ENCODE measurements around the gene PLPP6.
A peak's percentile ranks its signal among the peaks of the same experiment; 100 is the strongest.
"Not testable (repeated sequence)": the region's sequence is repeated elsewhere in the genome, so short reads cannot be mapped to it uniquely, and the experiment has no call there.

PLPP6 gene

DNA sequence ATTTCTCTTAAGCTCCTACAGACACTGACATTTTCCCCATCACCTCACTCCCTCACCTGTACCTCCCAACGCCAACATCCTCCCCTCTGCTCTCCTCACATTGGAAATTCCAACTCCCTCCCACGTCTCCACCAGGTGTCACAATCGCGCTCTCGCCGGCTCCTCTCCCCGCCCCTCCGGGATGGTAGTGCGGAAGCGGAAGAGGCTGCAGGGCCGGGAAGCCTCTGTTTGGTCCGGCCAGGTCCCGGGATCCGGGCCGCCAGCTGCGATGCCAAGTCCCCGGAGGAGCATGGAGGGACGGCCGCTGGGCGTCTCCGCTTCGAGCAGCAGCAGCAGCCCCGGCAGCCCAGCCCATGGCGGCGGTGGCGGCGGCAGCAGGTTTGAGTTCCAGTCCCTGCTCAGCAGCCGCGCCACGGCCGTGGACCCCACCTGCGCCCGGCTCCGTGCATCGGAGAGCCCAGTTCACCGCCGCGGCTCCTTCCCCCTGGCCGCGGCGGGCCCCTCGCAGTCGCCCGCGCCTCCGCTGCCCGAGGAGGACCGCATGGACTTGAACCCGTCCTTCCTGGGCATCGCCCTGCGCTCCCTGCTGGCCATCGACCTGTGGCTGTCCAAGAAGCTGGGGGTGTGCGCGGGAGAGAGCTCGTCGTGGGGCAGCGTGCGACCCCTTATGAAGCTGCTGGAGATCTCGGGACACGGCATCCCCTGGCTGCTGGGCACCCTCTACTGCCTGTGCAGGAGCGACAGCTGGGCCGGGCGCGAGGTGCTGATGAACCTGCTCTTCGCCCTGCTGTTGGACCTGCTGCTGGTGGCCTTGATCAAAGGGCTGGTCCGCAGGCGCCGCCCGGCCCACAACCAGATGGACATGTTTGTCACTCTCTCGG lies at the start of gene PLPP6:
Gene PLPP6 (plus strand): TSS at position 187 of the 881 bp plus-strand sequence. CDS start 82 bp downstream, at position 269.
- DNase-seq (ENCODE audit: low read depth), result peak; percentile 57

- no peak for DNase-seq (ENCODE audit: low read depth)
These were observed 47.5 kb upstream of the PLPP6 start for GRCh38 chr9:4614627-4615026.

DNA sequence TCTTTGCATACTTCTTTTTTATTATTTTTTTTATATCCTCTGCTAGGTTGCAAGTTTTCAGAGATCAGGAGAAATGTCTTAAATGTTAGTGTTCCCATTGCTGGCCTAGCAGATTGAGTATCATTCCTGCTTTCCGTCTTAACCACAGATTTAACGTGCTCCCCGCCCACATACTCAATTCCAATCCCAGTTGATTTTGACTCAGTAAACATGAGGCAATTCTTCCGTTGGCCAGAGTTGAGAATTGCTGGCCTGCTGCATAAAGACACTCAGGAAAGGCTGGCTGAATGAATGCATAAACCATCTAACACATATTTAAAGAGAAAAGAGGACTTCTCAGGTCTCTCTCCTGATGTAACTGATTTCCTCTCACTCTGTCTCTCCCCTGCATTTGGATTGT lies 46.8 kb upstream of the PLPP6 start:
- peak; percentile 5 for DNase-seq (ENCODE audit: low read depth)

- no peak for DNase-seq (ENCODE audit: low read depth)
These were observed 46.3 kb upstream of the PLPP6 start for GRCh38 chr9:4615778-4616177.

DNA sequence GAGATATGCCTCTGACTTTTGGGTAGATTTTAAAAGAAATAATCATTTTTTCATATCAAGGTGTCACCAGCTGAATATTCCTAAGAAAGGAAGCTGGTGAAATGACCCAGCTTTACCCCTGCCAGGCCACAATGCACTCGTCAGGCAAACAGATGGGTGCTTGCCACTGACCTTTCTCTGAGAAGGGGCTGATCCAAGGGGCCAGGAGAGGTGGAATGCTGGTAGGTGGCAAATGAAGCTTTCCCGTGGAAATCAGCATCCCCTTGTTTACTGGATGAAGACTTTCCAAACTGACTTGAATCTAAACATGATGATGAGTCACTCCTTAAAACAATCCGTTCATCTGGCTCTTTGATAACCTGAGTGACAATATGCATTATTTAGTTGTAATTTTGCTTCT lies 44.3 kb upstream of the PLPP6 start:
- DNase-seq (ENCODE audit: low read depth), result no peak

DNA sequence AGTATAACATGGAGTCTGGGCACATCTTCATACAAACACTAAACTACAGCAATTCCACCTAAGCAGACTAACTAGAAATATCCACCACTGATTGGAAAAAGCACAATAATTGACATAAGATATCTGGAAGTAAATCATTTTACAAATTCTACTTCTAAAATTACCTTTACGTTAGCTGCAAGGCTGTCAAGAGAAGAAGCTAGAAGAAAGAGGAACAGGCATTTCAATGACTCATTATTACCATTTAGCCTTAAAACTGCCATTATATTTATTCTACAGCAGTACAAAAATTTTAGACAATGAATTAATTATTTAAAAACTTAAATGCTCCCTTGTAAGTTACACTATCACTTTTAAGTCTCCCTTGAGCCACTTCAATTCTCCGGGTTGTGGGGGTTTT lies 43.4 kb upstream of the PLPP6 start:
- no peak for DNase-seq (ENCODE audit: low read depth)

- DNase-seq (ENCODE audit: low read depth), result no peak
These were observed 41.9 kb upstream of the PLPP6 start for GRCh38 chr9:4620057-4620765.

- no peak for DNase-seq (ENCODE audit: low read depth)
These were observed 41.1 kb upstream of the PLPP6 start for GRCh38 chr9:4620881-4621555.

GRCh38 chr9:4622016-4622415 lies 40.1 kb upstream of the PLPP6 start:
- no peak for DNase-seq (ENCODE audit: low read depth)

DNA sequence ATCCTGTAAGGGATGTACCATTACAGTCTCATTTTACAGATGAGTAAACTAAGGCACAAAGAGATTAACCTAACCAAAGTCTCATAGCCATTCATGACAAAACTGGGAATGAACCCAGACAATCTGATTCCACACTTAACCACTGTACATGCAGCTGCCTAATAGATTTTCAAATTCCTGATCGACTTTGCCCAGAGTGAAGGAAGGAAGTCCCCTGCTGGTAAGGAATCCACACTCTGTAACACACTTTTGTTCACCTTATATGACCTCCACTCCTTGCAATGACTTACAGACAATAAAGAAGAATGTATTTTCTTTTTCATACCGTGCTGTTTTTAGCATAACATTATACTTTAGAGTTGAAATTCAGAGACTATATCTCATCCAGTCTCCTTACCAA lies 31.3 kb upstream of the PLPP6 start:
- DNase-seq (ENCODE audit: low read depth), result no peak

DNA sequence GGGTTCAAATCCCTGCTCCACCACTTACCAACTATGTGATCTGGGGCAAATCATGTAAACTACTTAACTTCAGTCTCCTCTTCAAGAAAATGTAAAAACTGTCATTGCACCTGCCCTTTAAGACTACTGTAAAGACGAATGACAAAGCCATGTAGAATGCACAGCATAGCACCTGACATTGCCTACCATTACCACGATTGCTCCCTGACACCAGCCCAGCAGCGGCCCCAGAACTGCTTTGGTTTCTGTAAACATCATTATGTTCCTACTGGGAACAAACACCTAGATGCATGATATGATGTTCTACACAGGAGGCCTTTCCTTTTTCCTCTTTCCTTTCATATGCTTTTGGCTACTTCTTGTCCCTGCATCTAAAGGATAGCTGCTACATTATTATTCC lies 23.1 kb upstream of the PLPP6 start:
- DNase-seq (ENCODE audit: low read depth), result no peak

DNA sequence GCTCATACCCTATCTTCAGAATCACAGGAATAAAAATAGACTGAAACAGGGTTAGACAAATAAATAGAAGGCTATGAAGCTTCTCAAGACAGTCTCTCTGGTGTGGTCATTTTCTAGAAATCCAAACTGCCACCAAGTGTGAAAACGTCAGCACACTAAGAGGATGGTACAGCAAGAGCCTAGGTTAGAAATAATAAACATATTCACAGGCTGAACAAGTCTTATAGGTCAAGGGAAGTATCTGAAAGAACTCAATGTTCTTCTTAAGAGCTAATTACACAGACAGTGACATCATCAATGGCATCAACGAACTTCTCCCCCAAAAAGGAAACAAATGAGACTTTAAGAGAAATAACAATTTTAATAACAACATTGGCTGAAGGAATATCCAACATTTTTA lies 22.7 kb upstream of the PLPP6 start:
- no peak for DNase-seq (ENCODE audit: low read depth)

- no peak for DNase-seq (ENCODE audit: low read depth)
These were observed 22.1 kb upstream of the PLPP6 start for GRCh38 chr9:4640027-4640426.

DNA sequence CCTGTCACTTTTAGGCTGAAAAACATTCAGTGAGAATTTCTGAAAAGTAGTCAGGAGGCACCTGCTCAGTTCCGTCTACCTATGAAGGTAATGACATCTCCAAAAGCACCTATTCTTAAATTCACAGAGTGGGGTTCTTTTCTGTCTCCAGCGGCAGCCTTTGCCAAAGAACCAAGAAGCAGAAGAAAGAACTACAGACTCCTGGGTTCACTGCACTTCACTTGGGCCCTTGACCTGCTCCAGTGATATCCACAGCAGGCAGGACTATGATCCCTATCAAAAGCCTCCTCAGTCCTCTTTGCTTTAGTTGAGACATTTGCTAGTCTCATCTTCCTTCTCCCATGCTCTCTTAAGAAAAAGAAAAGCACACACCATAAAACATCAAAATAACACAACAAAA lies 19.7 kb upstream of the PLPP6 start:
- DNase-seq (ENCODE audit: low read depth), result no peak

DNA sequence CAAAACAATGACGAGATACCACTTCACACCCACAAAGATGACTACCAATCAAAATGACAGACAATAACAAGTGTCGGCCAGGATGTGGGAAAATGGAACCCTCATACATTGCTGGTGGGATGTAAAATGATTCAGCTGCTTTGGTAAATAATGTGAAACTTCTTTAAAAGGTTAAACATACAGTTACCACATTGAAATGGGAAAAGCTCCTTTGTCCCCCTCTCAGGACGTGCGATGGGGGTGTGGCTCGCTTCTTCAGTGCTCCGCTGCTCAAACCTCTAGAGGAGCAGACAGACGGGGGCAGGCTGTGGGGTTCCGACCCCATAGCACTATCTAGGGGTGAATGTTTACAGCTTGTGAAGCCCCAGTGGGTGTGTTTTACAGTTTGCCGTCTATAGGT lies 8.0 kb upstream of the PLPP6 start:
- DNase-seq (ENCODE audit: low read depth), result no peak

DNA sequence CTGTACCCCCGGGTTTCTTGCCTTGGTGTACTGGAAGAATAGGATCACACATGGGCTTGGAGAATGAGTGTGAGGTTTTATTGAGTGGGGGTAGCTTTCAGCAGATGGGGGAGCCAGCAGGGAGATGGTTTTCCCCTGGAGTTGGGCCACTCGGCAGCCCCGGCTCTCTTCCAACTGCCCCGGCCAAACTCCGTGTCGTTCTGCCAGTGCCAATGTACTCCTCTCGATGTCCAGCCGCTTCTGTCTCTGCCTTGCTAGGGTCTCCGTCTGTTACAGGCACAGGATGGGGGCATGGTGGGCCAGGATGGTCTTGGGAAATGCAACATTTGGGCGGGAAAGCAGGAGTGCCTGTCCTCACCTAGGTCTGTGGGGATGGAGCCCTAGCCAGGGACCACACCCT lies 7.6 kb upstream of the PLPP6 start:
- DNase-seq (ENCODE audit: low read depth), result no peak

- DNase-seq (ENCODE audit: low read depth), result not testable (repeated sequence)
These were observed 5.9 kb upstream of the PLPP6 start for GRCh38 chr9:4656196-4656595.

- no peak for DNase-seq (ENCODE audit: low read depth)
These were observed 5.5 kb upstream of the PLPP6 start for GRCh38 chr9:4656621-4657020.

DNA sequence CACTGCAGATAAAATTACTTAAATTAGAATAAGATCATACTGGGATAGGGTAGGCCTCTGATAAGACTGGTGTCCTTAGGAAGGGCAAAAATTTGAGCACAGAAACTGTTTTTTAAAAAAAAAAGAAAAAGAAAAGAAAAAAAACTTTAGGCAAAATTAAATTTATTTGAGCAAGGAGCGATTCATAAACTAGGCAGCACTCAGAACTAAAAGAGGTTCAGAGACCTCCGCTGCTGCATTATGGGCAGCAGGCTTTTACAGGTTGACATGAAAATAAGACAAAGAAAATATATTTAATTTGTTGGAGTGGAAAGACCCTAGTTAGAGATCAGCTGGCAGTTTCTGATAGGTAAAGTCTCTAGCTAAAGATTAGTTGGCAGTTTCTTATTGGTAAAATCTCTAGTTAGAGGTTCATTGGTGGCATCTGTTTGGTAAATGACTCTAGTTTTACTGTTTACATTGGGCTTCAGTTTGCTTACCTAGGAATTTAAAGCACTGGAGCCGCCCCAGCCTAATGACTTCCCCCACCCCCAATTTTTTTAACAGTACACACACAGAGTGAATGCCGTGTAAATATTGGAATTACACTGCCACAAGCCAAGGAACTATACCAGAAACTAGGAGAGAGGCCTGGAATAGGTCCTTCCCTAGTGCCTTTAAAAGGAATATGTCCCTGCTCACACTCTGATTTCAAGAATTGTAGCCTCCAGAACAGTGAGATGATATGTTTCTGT lies 4.5 kb upstream of the PLPP6 start:
- DNase-seq (ENCODE audit: low read depth), result no peak

GRCh38 chr9:4660665-4661064 lies 1.4 kb upstream of the PLPP6 start:
- DNase-seq (ENCODE audit: low read depth), result not testable (repeated sequence)

GRCh38 chr9:4661165-4661564 lies 929 bp upstream of the PLPP6 start:
- DNase-seq (ENCODE audit: low read depth), result no peak

- DNase-seq (ENCODE audit: low read depth), result no peak
These were observed 483 bp upstream of the PLPP6 start for GRCh38 chr9:4661611-4662010.

Data from fibroblast of the conjunctiva (primary cell).